GM19395 (cell line): ENCODE measurements around the gene ESYT1.

Experiments used
- ATAC-seq: cut with Tn5 transposase; IDR thresholded peaks from one replicate; pipeline ENCODE4 v1.9.1; 2021; ENCODE audit warnings: mild to moderate bottlenecking, moderate library complexity; ENCODE audit not compliant: unreplicated experiment

The ESYT1 gene

GRCh38 chr12:56127888-56128669 is at the start of gene ESYT1:
ESYT1 (plus strand) TSS chr12:56128267; CDS start chr12:56128320, 53 bp downstream.
- peak; percentile 91 for ATAC-seq

GRCh38 chr12:56078427-56078826 is 49.6 kb upstream of the ESYT1 start:
- no peak for ATAC-seq

GRCh38 chr12:56078931-56079722 is 48.9 kb upstream of the ESYT1 start:
- peak; percentile 74 for ATAC-seq

GRCh38 chr12:56079723-56080555 is 48.1 kb upstream of the ESYT1 start, which contains the start of gene ERBB3:
ERBB3 (plus strand) TSS chr12:56080165; CDS start chr12:56080301, 136 bp downstream.
- ATAC-seq: peak; percentile 34

- ATAC-seq: no peak
Measured at GRCh38 chr12:56080556-56081138, 47.4 kb upstream of the ESYT1 start.

- no peak for ATAC-seq
Measured at GRCh38 chr12:56081393-56082347, 46.4 kb upstream of the ESYT1 start.

- ATAC-seq: no peak
Measured at GRCh38 chr12:56082382-56082781, 45.7 kb upstream of the ESYT1 start.

- ATAC-seq: no peak
Measured at GRCh38 chr12:56082967-56083366, 45.1 kb upstream of the ESYT1 start.

GRCh38 chr12:56084958-56085543 is 43.0 kb upstream of the ESYT1 start:
- no peak for ATAC-seq

- no peak for ATAC-seq
Measured at GRCh38 chr12:56086096-56086495, 42.0 kb upstream of the ESYT1 start.

- ATAC-seq: no peak
Measured at GRCh38 chr12:56086608-56087007, 41.5 kb upstream of the ESYT1 start.

GRCh38 chr12:56087220-56087619 is 40.8 kb upstream of the ESYT1 start:
- ATAC-seq: no peak

- ATAC-seq: no peak
Measured at GRCh38 chr12:56097738-56098137, 30.3 kb upstream of the ESYT1 start.

- no peak for ATAC-seq
Measured at GRCh38 chr12:56098592-56098991, 29.5 kb upstream of the ESYT1 start.

- ATAC-seq: no peak
Measured at GRCh38 chr12:56099787-56100186, 28.3 kb upstream of the ESYT1 start.

- no peak for ATAC-seq
Measured at GRCh38 chr12:56101045-56101444, 27.0 kb upstream of the ESYT1 start.

- no peak for ATAC-seq
Measured at GRCh38 chr12:56102683-56103065, 25.4 kb upstream of the ESYT1 start.

- ATAC-seq: no peak
Measured at GRCh38 chr12:56103066-56103711, 24.9 kb upstream of the ESYT1 start.

- no peak for ATAC-seq
Measured at GRCh38 chr12:56103823-56104108, 24.3 kb upstream of the ESYT1 start.
